ENCODE data around the gene ARX. TPM values are rescaled to one million over a fixed set of nuclear protein-coding genes. Genes with fewer than 3 reads are reported as not detected.

Gene ARX
- total RNA-seq, 3 donors from 2014 or later (not counting 1 experiment from before 2014, with no cell fraction given): not detected

DNA sequence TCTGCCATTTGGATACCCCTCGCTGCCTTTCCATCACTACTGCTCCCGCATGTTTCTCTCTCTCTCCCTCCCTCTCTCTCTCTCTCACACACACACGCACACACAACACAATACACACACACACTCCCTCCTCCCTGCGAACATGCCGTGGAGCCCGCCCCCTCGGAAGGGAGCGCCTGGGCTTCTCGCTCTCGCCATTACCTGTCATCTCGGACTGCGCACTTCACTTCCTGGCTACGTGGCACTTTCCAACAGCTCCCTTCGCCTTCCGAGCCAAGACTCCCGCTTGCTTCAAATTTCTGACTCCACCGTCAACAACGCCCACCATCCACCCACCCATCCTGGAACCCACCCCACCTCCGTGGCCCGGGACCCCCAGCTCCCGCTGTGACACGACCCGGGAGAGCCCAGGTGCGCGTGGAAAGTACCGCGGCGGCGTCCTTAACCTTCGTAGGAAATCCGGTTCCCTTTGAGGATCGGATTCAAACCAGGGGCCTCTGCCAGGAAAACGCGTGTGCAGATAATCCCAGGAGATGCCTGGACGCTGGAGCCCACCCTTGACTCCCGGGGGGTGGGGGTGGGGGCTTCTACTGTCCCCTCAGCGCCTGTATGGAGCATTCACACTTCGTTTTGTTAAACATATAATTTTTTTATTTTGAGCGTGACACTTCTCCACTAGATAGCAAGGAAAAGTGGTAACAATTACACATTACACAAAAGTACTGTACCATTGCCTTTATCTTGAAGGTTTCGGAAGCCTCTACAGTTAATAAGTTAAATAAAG lies 12.5 kb downstream of the ARX start:
- no peak overlapping the region for H3K4me3 Mint-ChIP-seq
- peaks cover 37 to 51% of the 10 kb centered on the region in 2 donors for H3K27me3 Mint-ChIP-seq (ENCODE audit: low read depth in 2 of 2)
- H3K4me3 ChIP-seq (ENCODE audit: low read length): no peak overlapping the region
- 7% methylated on average over 35 of the region's 40 CpGs for WGBS (ENCODE audit: insufficient coverage)
- no peak overlapping the region for H3K27ac Mint-ChIP-seq
- H3K36me3 Mint-ChIP-seq: peaks cover 6% of the 10 kb centered on the region
- H3K9me3 ChIP-seq (ENCODE audit: control insufficient read depth, insufficient read depth, low read length): no peaks in the 10 kb centered on the region
- H3K9me3 Mint-ChIP-seq: no peaks in the 10 kb centered on the region
- no peak overlapping the region for H3K27ac ChIP-seq (ENCODE audit: low read length)
- intact Hi-C loops (cut with micrococcal nuclease): no loop called here
- no peaks in the 10 kb centered on the region for H3K27me3 ChIP-seq (ENCODE audit: control insufficient read depth, insufficient read depth, low read length)
- H3K4me1 ChIP-seq (ENCODE audit: control insufficient read depth, insufficient read depth, low read length): no peaks in the 10 kb centered on the region
- peaks cover 4 to 19% of the 10 kb centered on the region in 2 donors for H3K4me1 Mint-ChIP-seq
- H3K36me3 ChIP-seq (ENCODE audit: control insufficient read depth, insufficient read depth, low read length): no peaks in the 10 kb centered on the region
- no peak for DNase-seq
- no peak for ATAC-seq
- TF ChIP-seq, protein P1, sequence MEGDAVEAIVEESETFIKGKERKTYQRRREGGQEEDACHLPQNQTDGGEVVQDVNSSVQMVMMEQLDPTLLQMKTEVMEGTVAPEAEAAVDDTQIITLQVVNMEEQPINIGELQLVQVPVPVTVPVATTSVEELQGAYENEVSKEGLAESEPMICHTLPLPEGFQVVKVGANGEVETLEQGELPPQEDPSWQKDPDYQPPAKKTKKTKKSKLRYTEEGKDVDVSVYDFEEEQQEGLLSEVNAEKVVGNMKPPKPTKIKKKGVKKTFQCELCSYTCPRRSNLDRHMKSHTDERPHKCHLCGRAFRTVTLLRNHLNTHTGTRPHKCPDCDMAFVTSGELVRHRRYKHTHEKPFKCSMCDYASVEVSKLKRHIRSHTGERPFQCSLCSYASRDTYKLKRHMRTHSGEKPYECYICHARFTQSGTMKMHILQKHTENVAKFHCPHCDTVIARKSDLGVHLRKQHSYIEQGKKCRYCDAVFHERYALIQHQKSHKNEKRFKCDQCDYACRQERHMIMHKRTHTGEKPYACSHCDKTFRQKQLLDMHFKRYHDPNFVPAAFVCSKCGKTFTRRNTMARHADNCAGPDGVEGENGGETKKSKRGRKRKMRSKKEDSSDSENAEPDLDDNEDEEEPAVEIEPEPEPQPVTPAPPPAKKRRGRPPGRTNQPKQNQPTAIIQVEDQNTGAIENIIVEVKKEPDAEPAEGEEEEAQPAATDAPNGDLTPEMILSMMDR (IDR thresholded peaks at IDR 0.05): no peak

DNA sequence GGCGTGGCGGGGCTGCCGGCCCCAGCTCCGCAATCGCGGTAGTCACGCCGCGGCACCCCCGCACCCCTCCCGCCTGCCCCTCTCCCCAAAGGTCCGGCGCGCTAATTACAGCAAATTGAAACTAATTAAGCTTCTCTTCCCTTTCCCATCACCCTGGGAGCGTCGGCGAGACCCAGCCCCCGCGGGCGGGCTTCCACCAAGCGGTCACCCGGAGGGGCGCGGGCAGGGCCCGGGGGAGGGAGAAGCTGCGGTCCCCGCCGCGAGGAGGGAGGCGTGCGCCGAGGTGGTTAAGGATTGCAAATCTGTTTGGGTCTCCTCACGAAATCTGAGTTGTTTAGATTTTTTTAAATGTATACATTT lies 13.1 kb downstream of the ARX start:
- 2% methylated on average over 24 of the region's 33 CpGs for WGBS (ENCODE audit: insufficient coverage)
- H3K4me3 Mint-ChIP-seq: no peak overlapping the region
- ATAC-seq: no peak

DNA sequence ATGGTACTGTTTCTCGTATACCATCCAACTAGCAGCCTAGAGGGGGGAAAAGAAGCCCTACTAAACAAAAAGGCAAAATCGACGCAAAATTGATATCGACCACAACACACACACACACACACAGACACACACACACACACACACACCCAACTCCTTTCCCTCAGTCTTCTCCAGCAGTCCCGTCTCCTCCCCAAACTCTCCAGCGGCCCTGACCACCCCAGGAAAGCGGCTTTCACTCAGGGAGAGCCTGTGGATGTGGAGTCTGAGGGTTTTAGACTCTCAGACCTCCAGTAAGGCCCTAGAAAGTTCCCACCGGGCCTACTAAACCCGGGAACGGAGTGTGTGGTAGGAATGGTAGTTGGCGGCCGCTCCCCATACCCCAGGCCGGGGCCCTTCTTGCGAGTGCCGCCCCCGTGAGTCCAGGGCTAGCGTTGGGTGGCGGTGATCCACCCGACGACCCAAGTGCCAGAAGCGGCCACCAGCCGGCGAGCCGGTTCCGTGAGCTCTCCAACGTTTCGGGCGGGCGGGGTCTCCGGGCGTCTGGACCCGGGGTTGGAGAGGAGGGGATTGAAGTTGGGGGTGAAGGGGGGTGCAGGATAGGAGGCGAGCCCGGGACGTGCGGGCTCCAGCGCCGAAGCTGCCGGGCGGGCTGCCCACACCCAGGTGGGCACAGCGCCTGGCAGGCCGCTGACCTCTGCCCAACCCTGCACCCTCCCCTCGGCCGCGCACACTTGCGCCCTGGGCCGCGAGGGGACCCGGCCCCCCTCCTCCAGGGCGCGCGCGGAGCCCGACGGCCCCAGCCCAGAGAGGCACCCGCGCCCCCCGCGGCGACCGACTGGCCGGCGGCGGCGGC lies 13.7 kb downstream of the ARX start:
- Mint-ChIP-seq H3K9me3 (no peaks in the 10 kb centered on the region), H3K27me3 (ENCODE audit: low read depth in 2 of 2) (peaks cover 33 to 44% of the 10 kb centered on the region in 2 donors), H3K4me1 (peaks cover 4 to 19% of the 10 kb centered on the region in 2 donors), H3K4me3 (no peak overlapping the region), H3K36me3 (peaks cover 6% of the 10 kb centered on the region), H3K27ac (no peak overlapping the region)
- DNase-seq (no peak), ATAC-seq (no peak)
- H3K27me3 ChIP-seq (ENCODE audit: control insufficient read depth, insufficient read depth, low read length): no peaks in the 10 kb centered on the region
- no peaks in the 10 kb centered on the region for H3K4me1 ChIP-seq (ENCODE audit: control insufficient read depth, insufficient read depth, low read length)
- WGBS (ENCODE audit: insufficient coverage): 17% methylated on average over 57 of the region's 65 CpGs
- no peak overlapping the region for H3K4me3 ChIP-seq (ENCODE audit: low read length)
- no peaks in the 10 kb centered on the region for H3K36me3 ChIP-seq (ENCODE audit: control insufficient read depth, insufficient read depth, low read length)
- no peak overlapping the region for H3K27ac ChIP-seq (ENCODE audit: low read length)
- intact Hi-C loops (cut with micrococcal nuclease): no loop called here
- TF ChIP-seq, protein P1 (IDR thresholded peaks at IDR 0.05): no peak
- H3K9me3 ChIP-seq (ENCODE audit: control insufficient read depth, insufficient read depth, low read length): no peaks in the 10 kb centered on the region

More for the DNA sequence above, 13.1 kb downstream of the ARX start:
- H3K9me3 Mint-ChIP-seq: no peaks in the 10 kb centered on the region
- Histone ChIP-seq H3K4me1 (ENCODE audit: control insufficient read depth, insufficient read depth, low read length) (no peaks in the 10 kb centered on the region), H3K36me3 (ENCODE audit: control insufficient read depth, insufficient read depth, low read length) (no peaks in the 10 kb centered on the region), H3K27ac (ENCODE audit: low read length) (no peak overlapping the region), H3K27me3 (ENCODE audit: control insufficient read depth, insufficient read depth, low read length) (no peaks in the 10 kb centered on the region), H3K9me3 (ENCODE audit: control insufficient read depth, insufficient read depth, low read length) (no peaks in the 10 kb centered on the region), H3K4me3 (ENCODE audit: low read length) (no peak overlapping the region)
- TF ChIP-seq, protein P1 (IDR thresholded peaks at IDR 0.05): no peak
- no peak for DNase-seq
- intact Hi-C loops (cut with micrococcal nuclease): no loop called here
- peaks cover 4 to 19% of the 10 kb centered on the region in 2 donors for H3K4me1 Mint-ChIP-seq
- H3K27ac Mint-ChIP-seq: no peak overlapping the region
- H3K36me3 Mint-ChIP-seq: peaks cover 6% of the 10 kb centered on the region
- peaks cover 33 to 47% of the 10 kb centered on the region in 2 donors for H3K27me3 Mint-ChIP-seq (ENCODE audit: low read depth in 2 of 2)

Measured in natural killer cell (primary cell).